ENCODE measurements around the gene RNF157. TPM values are rescaled to one million over a fixed set of nuclear protein-coding genes. Genes with fewer than 3 reads are reported as not detected.
"Not testable (repeated sequence)": the region's sequence is repeated elsewhere in the genome, so short reads cannot be mapped to it uniquely, and the experiment has no call there.

Gene RNF157
- total RNA-seq, 4 donors from 2014 or later = 0.85 to 3.4 (median 1.3) TPM

DNA sequence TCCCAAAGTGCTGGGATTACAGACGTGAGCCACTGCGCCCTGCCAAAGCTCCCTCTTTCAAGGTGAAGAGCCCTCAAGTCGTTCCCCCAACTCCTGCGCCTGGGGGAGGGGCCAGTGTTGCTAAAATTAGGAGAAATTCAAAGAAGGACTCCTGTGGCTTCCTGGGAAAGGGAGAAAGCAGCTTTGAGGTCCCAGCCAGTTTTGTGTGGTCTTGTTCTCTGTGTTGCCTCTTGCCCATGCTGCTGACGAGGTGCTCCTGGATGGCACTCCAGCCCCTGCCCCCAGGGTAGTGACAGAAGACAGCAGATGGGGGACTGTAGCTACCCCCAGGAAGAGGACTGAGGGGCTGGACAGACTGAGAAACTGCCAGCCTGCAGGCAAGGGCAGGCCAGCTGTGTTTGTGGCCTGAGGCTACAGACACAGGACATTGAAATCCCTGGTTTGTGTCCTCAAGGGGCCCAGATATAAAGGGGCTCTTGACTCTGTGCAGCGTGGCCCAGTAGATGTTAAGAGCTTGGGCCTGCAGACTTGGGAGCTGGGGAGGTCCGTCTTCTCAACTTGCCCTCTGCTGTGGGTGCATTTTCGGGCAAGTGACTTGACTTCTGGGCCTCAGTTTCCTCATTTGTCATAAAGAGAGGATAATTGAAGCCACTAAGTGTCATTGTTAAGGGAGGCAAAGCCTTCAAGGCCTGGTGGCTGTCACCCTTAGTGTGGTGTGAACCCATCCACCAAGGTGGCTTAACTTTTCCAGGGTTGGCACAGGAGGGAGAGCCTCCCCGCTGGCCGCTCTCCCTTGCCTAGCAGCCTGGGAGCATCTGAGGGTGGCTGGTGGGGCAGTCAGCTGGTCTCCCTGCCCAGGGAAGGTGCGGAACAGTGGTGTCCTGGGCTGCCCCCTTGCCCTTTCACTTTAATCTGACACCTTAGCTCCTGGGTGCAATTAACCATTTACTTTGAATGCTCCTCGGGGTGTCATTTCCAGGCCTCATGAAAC, 29.0 kb upstream of the RNF157 start:
- DNase-seq (ENCODE audit: low spot score in 2 of 2) = no peak
- Histone ChIP-seq H3K4me1 (peaks cover 80% of the 10 kb centered on the region), H3K27ac (peak overlapping the region; percentile 56), H3K9me3 (no peaks in the 10 kb centered on the region), H3K4me3 (no peak overlapping the region), H3K27me3 (no peaks in the 10 kb centered on the region), H3K36me3 (peaks cover 15% of the 10 kb centered on the region)
- WGBS = 74% methylated on average over 11 of the region's 12 CpGs
- TF ChIP-seq POLR2AphosphoS5 (IDR thresholded peaks at IDR 0.05) (no peak), POLR2A (IDR thresholded peaks at IDR 0.05) (no peak), EP300 (IDR thresholded peaks at IDR 0.05) (no peak)
- TF ChIP-seq, protein P1, sequence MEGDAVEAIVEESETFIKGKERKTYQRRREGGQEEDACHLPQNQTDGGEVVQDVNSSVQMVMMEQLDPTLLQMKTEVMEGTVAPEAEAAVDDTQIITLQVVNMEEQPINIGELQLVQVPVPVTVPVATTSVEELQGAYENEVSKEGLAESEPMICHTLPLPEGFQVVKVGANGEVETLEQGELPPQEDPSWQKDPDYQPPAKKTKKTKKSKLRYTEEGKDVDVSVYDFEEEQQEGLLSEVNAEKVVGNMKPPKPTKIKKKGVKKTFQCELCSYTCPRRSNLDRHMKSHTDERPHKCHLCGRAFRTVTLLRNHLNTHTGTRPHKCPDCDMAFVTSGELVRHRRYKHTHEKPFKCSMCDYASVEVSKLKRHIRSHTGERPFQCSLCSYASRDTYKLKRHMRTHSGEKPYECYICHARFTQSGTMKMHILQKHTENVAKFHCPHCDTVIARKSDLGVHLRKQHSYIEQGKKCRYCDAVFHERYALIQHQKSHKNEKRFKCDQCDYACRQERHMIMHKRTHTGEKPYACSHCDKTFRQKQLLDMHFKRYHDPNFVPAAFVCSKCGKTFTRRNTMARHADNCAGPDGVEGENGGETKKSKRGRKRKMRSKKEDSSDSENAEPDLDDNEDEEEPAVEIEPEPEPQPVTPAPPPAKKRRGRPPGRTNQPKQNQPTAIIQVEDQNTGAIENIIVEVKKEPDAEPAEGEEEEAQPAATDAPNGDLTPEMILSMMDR (IDR thresholded peaks at IDR 0.05) = no peak

DNA sequence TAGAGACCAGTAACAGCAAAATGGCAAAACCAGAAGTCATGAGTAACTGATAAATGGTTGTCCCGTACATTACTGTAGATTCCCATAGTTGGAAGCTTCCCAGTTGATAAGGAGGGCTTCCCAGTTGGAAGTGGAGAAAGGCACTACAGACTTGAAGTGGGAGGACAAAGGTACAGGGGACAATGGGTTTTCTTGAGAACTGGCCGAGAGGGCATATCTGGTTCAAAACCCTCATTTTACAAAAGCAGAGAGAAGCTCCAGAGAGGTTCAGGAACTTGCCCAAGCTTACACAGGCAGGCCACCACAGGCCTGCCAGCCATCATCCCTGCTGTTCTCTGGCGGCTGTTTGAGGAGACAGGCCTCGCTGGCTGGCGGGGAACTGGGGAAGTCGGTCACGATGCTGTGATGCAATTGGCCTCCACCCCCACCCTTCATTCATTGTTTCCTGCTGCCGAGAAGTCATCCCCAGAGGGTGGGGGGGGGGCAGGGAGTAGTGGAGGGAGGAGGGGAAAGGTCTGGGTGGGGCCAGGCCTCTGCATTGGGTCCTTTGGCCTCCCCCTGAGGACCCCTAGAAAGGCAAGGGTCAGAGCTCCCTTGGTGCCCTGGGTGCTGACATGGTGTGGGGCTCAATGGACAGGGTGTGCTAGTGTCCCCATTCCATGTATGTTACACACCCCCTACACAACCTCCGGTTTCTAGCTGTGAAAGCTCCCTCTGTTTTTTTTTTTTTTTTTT, 27.9 kb upstream of the RNF157 start:
- no peaks in the 10 kb centered on the region for H3K9me3 ChIP-seq
- DNase-seq (ENCODE audit: low spot score in 2 of 2) = peak; percentile 93
- 13% methylated on average over 9 of the region's 9 CpGs for WGBS
- H3K27me3 ChIP-seq = no peaks in the 10 kb centered on the region
- TF ChIP-seq, protein P1 (IDR thresholded peaks at IDR 0.05) = no peak
- no peak for TF ChIP-seq POLR2A (IDR thresholded peaks at IDR 0.05)
- no peak for TF ChIP-seq EP300 (IDR thresholded peaks at IDR 0.05)
- peak in 1 of 3 donors; percentile 84 for TF ChIP-seq POLR2AphosphoS5 (IDR thresholded peaks at IDR 0.05)
- peak overlapping the region; percentile 88 for H3K4me3 ChIP-seq
- peaks cover 15% of the 10 kb centered on the region for H3K36me3 ChIP-seq
- H3K27ac ChIP-seq = peak overlapping the region; percentile 56
- peaks cover 80% of the 10 kb centered on the region for H3K4me1 ChIP-seq

DNA sequence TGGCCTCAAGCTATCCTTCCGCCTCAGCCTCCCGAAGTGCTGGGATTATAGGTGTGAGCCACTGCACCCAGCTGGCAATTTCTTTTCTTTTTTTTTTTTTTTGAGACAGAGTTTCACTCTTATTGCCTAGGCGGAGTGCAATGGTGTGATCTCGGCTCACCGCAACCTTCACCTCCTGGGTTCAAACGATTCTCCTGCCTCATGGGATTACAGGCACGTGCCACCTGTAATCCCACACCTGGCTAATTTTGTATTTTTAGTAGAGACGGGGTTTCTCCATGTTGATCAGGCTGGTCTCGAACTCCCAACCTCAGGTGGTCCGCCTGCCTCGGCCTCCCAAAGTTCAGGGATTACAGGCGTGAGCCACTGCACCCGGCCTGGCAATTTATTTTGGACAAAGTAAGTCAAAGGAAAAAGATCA, 27.3 kb upstream of the RNF157 start:
- WGBS = 83% methylated on average over 13 of the region's 13 CpGs
- peaks cover 80% of the 10 kb centered on the region for H3K4me1 ChIP-seq

DNA sequence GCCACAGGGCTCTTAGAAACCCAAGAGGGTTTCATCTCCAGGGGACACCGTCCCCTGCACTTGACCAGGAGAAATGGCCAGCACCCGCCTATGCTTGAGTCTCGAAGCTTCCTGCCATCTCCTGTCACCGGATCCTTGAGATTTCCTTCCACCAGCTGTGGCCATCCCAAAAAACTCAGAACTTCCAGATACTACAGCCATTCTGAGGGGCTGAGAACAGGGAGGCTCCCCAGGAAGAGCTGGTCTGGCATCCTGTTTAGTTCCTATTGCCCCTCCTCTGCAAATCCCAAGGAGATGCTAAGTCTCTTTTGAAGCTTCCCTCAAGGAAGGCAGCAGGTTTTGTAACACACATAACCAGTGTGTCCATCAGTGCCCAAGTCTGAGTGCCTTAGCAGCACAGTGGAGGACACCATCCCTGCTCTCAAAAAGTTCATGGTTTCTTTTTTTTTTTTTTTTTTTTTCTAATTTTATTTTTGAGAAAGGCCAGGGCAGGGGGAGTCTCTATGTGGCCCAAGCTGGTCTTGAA, 26.8 kb upstream of the RNF157 start:
- H3K4me1 ChIP-seq = peaks cover 80% of the 10 kb centered on the region
- H3K4me3 ChIP-seq = peak overlapping the region; percentile 88
- DNase-seq (ENCODE audit: low spot score in 2 of 2) = no peak
- H3K27me3 ChIP-seq = no peaks in the 10 kb centered on the region
- no peaks in the 10 kb centered on the region for H3K9me3 ChIP-seq
- WGBS = 62% methylated on average over 4 of the region's 4 CpGs
- TF ChIP-seq POLR2A (IDR thresholded peaks at IDR 0.05) (no peak), EP300 (IDR thresholded peaks at IDR 0.05) (no peak), POLR2AphosphoS5 (IDR thresholded peaks at IDR 0.05) (no peak)
- TF ChIP-seq, protein P1 (IDR thresholded peaks at IDR 0.05) = no peak
- peaks cover 15% of the 10 kb centered on the region for H3K36me3 ChIP-seq
- peak overlapping the region; percentile 98 for H3K27ac ChIP-seq

More for the DNA sequence above, 27.3 kb upstream of the RNF157 start:
- not testable (repeated sequence) for H3K27me3 ChIP-seq; H3K9me3 ChIP-seq; DNase-seq (ENCODE audit: low spot score in 2 of 2)
- Histone ChIP-seq H3K4me3 (peak overlapping the region; percentile 88), H3K27ac (peak overlapping the region; percentile 56), H3K36me3 (peaks cover 15% of the 10 kb centered on the region)

GRCh38 chr17:76266244-76266938, 26.1 kb upstream of the RNF157 start:
- Histone ChIP-seq H3K27me3 (no peaks in the 10 kb centered on the region), H3K36me3 (peaks cover 15% of the 10 kb centered on the region), H3K27ac (peak overlapping the region; percentile 98), H3K4me1 (peaks cover 79% of the 10 kb centered on the region), H3K4me3 (peak overlapping the region; percentile 88), H3K9me3 (no peaks in the 10 kb centered on the region)
- WGBS = 6% methylated on average over 9 of the region's 12 CpGs
- TF ChIP-seq EP300 (IDR thresholded peaks at IDR 0.05) (no peak), POLR2AphosphoS5 (IDR thresholded peaks at IDR 0.05) (no peak), POLR2A (IDR thresholded peaks at IDR 0.05) (no peak)
- TF ChIP-seq, protein P1 (IDR thresholded peaks at IDR 0.05) = no peak
- DNase-seq (ENCODE audit: low spot score in 2 of 2) = no peak
